ENCODE data around the gene GPR17.

GPR17 gene

GRCh38 chr2:127685410-127686080 is 39.6 kb downstream of the GPR17 start:
- in situ Hi-C loops (cut with HindIII; ENCODE audit: low sequenced_read_pairs) = no loop called here

GRCh38 chr2:127688405-127688804 is 42.5 kb downstream of the GPR17 start:
- in situ Hi-C loops (cut with HindIII; ENCODE audit: low sequenced_read_pairs) = no loop called here

More at GRCh38 chr2:127685410-127686080, 39.6 kb downstream of the GPR17 start:
- H3K4me3 ChIP-seq (ENCODE audit: low read depth, low read length) = no peak overlapping the region
- DNase-seq (ENCODE audit: low read depth, low spot score) = no peak
- TF ChIP-seq CTCF (IDR thresholded peaks at IDR 0.05; ENCODE audit: low read depth, low read length) = no peak

GRCh38 chr2:127690696-127691095 is 44.7 kb downstream of the GPR17 start:
- no peak for TF ChIP-seq CTCF (IDR thresholded peaks at IDR 0.05; ENCODE audit: low read depth, low read length)
- in situ Hi-C loops (cut with HindIII; ENCODE audit: low sequenced_read_pairs) = no loop called here
- no peak overlapping the region for H3K4me3 ChIP-seq (ENCODE audit: low read depth, low read length)
- DNase-seq (ENCODE audit: low read depth, low spot score) = no peak

More at GRCh38 chr2:127688405-127688804, 42.5 kb downstream of the GPR17 start:
- no peak for TF ChIP-seq CTCF (IDR thresholded peaks at IDR 0.05; ENCODE audit: low read depth, low read length)
- H3K4me3 ChIP-seq (ENCODE audit: low read depth, low read length) = no peak overlapping the region
- DNase-seq (ENCODE audit: low read depth, low spot score) = no peak

- TF ChIP-seq CTCF (IDR thresholded peaks at IDR 0.05; ENCODE audit: low read depth, low read length) = no peak
- no peak for DNase-seq (ENCODE audit: low read depth, low spot score)
- H3K4me3 ChIP-seq (ENCODE audit: low read depth, low read length) = no peak overlapping the region
- in situ Hi-C loops (cut with HindIII; ENCODE audit: low sequenced_read_pairs) = no loop called here
Observed at GRCh38 chr2:127694986-127695385, 49.0 kb downstream of the GPR17 start.

GRCh38 chr2:127695491-127696472 is 49.8 kb downstream of the GPR17 start:
- in situ Hi-C loops (cut with HindIII; ENCODE audit: low sequenced_read_pairs) = no loop called here
- peak; percentile 14 for DNase-seq (ENCODE audit: low read depth, low spot score)
- H3K4me3 ChIP-seq (ENCODE audit: low read depth, low read length) = peak overlapping the region; percentile 12
- peak; percentile 61 for TF ChIP-seq CTCF (IDR thresholded peaks at IDR 0.05; ENCODE audit: low read depth, low read length)

- TF ChIP-seq CTCF (IDR thresholded peaks at IDR 0.05; ENCODE audit: low read depth, low read length) = no peak
- no peak overlapping the region for H3K4me3 ChIP-seq (ENCODE audit: low read depth, low read length)
- no peak for DNase-seq (ENCODE audit: low read depth, low spot score)
- in situ Hi-C loops (cut with HindIII; ENCODE audit: low sequenced_read_pairs) = no loop called here
Observed at GRCh38 chr2:127697482-127698180, 51.7 kb downstream of the GPR17 start.

All from astrocyte of the spinal cord (primary cell).